Gastroesophageal sphincter (tissue), 4 donors: ENCODE data around the gene STRN4. TPM values are rescaled to one million over a fixed set of nuclear protein-coding genes. Genes with fewer than 3 reads are reported as not detected.

Experiments
- ATAC-seq: fragments of 150-250 bp; one replicate; pipeline ENCODE4 v1.9.1; 2016; ENCODE audit warnings: mild to moderate bottlenecking, moderate library complexity
- H3K27ac ChIP-seq, 4 donors: fragments of 200-600 bp; sonication (generic) in 3 of 4; 1 replicate in 3 of 4; 2 replicates in 1 of 4; pipeline ENCODE4 v1.5.1; 2016 to 2019
- H3K27me3 ChIP-seq: fragments of 200-600 bp; sonication (generic); one replicate; pipeline ENCODE4 v1.5.1; 2019
- H3K36me3 ChIP-seq, 2 donors: fragments of 200-600 bp; sonication (generic); one replicate each; pipeline ENCODE4 v1.5.1; 2019; ENCODE audit warnings: control low read depth in 1 of 2
- H3K4me1 ChIP-seq, 3 donors: fragments of 200-600 bp; sonication (generic); 1 replicate in 2 of 3; 2 replicates in 1 of 3; pipeline ENCODE4 v1.5.1; 2016 to 2019; ENCODE audit warnings: control low read depth in 2 of 3
- H3K4me3 ChIP-seq, 2 donors: fragments of 200-600 bp; sonication (generic); one replicate each; pipeline ENCODE4 v1.5.1; 2019; ENCODE audit warnings: mild to moderate bottlenecking in 1 of 2, moderate library complexity in 1 of 2
- H3K9me3 ChIP-seq, 3 donors: fragments of 200-600 bp; sonication (generic); one replicate each; pipeline ENCODE4 v1.5.1; 2017 to 2019; ENCODE audit warnings: control low read depth in 2 of 3
- EP300 ChIP-seq: sonication (generic); formaldehyde crosslinking; IDR thresholded peaks from one replicate; pipeline ENCODE4 v1.6.1; 2017; ENCODE audit warnings: antibody characterized with exemption, mild to moderate bottlenecking
- POLR2A ChIP-seq, 2 donors: fragments of 450-650 bp; IDR thresholded peaks; one replicate each; pipeline ENCODE4 v1.6.1; 2017; ENCODE audit warnings: antibody characterized with exemption in 2 of 2, mild to moderate bottlenecking in 2 of 2, moderate library complexity in 1 of 2
- POLR2AphosphoS5 ChIP-seq: sonication (generic); formaldehyde crosslinking; IDR thresholded peaks from one replicate; pipeline ENCODE4 v1.6.1; 2017; ENCODE audit warnings: antibody characterized with exemption
- WGBS, 2 donors: methylation state at CpG; one replicate each; pipeline ENCODE4 v1.1.5; 2018; ENCODE audit warnings: low coverage in 1 of 2; 5-methylcytosine and 5-hydroxymethylcytosine counted together
- total RNA-seq, 4 donors: library from RNA; depleted of rRNA; stranded (reverse); fragments of >200 nt; gene quantifications; one replicate each; pipeline ENCODE4 v1.1.0, GENCODE V29; 2016
- TF ChIP-seq, protein P1 (sequence below), 4 experiments: fragments of 200-600 bp in 2 of 4; fragments of 450-650 bp in 2 of 4; sonication (generic) in 1 of 4; IDR thresholded peaks; one replicate each; pipeline ENCODE4 v1.5.1; 2017 to 2019; ENCODE audit warnings: antibody characterized with exemption in 4 of 4, mild to moderate bottlenecking in 2 of 4, moderate library complexity in 2 of 4

STRN4 gene
- total RNA-seq, 4 donors from 2014 or later = 64.6 to 109 (median 90.4) TPM

DNA sequence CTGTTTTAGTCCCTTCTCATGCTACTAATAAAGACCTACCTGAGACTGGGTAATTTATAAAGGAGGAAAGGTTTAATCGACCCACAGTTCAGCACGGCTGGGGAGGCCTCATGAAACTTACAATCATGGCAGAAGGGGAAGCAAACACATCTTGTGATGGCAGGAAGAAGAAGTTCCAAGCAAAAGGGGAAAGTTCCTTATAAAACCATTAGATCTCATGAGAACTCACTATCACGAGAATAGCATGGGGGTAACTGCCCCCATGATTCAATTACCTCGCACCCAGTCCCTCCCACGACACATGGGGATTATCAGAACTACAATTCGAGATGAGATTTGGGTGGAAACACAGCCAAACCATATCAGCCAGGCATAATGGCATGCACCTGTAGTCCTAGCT lies 13.0 kb upstream of the STRN4 start:
- Histone ChIP-seq H3K27ac (peak overlapping the region in 3 of 4 donors; percentile 47 to 81 (median 64)), H3K4me1 (peaks cover 0 to 56% (median 15%) of the 10 kb centered on the region in 3 donors), H3K27me3 (no peaks in the 10 kb centered on the region), H3K36me3 (peaks cover 0 to 20% of the 10 kb centered on the region in 2 donors), H3K9me3 (no peaks in the 10 kb centered on the region), H3K4me3 (no peak overlapping the region)
- WGBS, 2 donors = 74 to 77% methylated on average over 5 to 6 of the region's 6 CpGs
- no peak for ATAC-seq
- TF ChIP-seq POLR2A (IDR thresholded peaks at IDR 0.05) = no peak
- no peak for TF ChIP-seq EP300
- no peak for TF ChIP-seq POLR2AphosphoS5
- TF ChIP-seq, protein P1, sequence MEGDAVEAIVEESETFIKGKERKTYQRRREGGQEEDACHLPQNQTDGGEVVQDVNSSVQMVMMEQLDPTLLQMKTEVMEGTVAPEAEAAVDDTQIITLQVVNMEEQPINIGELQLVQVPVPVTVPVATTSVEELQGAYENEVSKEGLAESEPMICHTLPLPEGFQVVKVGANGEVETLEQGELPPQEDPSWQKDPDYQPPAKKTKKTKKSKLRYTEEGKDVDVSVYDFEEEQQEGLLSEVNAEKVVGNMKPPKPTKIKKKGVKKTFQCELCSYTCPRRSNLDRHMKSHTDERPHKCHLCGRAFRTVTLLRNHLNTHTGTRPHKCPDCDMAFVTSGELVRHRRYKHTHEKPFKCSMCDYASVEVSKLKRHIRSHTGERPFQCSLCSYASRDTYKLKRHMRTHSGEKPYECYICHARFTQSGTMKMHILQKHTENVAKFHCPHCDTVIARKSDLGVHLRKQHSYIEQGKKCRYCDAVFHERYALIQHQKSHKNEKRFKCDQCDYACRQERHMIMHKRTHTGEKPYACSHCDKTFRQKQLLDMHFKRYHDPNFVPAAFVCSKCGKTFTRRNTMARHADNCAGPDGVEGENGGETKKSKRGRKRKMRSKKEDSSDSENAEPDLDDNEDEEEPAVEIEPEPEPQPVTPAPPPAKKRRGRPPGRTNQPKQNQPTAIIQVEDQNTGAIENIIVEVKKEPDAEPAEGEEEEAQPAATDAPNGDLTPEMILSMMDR (IDR thresholded peaks at IDR 0.05) = no peak

DNA sequence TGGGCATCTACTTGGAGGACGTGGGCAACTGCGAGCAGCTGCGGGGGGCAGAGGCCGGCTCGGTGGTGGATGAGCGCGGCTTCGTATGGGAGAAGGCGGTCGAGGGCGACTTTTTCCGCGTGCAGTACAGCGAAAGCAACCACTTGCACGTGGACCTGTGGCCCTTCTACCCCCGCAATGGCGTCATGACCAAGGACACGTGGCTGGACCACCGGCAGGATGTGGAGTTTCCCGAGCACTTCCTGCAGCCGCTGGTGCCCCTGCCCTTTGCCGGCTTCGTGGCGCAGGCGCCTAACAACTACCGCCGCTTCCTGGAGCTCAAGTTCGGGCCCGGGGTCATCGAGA lies 10.3 kb upstream of the STRN4 start:
- ATAC-seq = no peak
- H3K4me1 ChIP-seq = peaks cover 0 to 60% (median 15%) of the 10 kb centered on the region in 3 donors
- TF ChIP-seq EP300 (no peak), POLR2A (IDR thresholded peaks at IDR 0.05) (no peak), POLR2AphosphoS5 (no peak)
- TF ChIP-seq, protein P1 (IDR thresholded peaks at IDR 0.05) = no peak
- H3K27me3 ChIP-seq = no peaks in the 10 kb centered on the region
- 89% methylated on average over 9 of the region's 30 CpGs; no CpG with 5 or more reads in 1 of the 2 donors for WGBS, 2 donors
- no peak overlapping the region for H3K27ac ChIP-seq
- no peaks in the 10 kb centered on the region for H3K9me3 ChIP-seq
- peaks cover 0 to 35% of the 10 kb centered on the region in 2 donors for H3K36me3 ChIP-seq
- no peak overlapping the region for H3K4me3 ChIP-seq

DNA sequence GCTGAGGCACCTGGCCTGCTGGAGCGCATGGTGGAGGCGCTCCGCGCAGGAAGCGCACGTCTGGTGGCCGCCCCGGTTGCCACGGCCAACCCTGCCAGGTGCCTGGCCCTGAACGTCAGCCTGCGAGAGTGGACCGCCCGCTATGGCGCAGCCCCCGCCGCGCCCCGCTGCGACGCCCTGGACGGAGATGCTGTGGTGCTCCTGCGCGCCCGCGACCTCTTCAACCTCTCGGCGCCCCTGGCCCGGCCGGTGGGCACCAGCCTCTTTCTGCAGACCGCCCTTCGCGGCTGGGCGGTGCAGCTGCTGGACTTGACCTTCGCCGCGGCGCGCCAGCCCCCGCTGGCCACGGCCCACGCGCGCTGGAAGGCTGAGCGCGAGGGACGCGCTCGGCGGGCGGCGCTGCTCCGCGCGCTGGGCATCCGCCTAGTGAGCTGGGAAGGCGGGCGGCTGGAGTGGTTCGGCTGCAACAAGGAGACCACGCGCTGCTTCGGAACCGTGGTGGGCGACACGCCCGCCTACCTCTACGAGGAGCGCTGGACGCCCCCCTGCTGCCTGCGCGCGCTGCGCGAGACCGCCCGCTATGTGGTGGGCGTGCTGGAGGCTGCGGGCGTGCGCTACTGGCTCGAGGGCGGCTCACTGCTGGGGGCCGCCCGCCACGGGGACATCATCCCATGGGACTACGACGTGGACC lies 9.7 kb upstream of the STRN4 start:
- no peak for ATAC-seq
- Histone ChIP-seq H3K27me3 (no peaks in the 10 kb centered on the region), H3K36me3 (peaks cover 0 to 38% of the 10 kb centered on the region in 2 donors), H3K4me3 (no peak overlapping the region), H3K9me3 (no peaks in the 10 kb centered on the region), H3K27ac (peak overlapping the region in 3 of 4 donors; percentile 60 to 69 (median 68)), H3K4me1 (peaks cover 0 to 55% (median 13%) of the 10 kb centered on the region in 3 donors)
- WGBS, 2 donors = 92% methylated on average over 17 of the region's 86 CpGs; no CpG with 5 or more reads in 1 of the 2 donors
- no peak for TF ChIP-seq POLR2AphosphoS5
- TF ChIP-seq, protein P1 (IDR thresholded peaks at IDR 0.05) = no peak
- no peak for TF ChIP-seq EP300
- no peak for TF ChIP-seq POLR2A (IDR thresholded peaks at IDR 0.05)

DNA sequence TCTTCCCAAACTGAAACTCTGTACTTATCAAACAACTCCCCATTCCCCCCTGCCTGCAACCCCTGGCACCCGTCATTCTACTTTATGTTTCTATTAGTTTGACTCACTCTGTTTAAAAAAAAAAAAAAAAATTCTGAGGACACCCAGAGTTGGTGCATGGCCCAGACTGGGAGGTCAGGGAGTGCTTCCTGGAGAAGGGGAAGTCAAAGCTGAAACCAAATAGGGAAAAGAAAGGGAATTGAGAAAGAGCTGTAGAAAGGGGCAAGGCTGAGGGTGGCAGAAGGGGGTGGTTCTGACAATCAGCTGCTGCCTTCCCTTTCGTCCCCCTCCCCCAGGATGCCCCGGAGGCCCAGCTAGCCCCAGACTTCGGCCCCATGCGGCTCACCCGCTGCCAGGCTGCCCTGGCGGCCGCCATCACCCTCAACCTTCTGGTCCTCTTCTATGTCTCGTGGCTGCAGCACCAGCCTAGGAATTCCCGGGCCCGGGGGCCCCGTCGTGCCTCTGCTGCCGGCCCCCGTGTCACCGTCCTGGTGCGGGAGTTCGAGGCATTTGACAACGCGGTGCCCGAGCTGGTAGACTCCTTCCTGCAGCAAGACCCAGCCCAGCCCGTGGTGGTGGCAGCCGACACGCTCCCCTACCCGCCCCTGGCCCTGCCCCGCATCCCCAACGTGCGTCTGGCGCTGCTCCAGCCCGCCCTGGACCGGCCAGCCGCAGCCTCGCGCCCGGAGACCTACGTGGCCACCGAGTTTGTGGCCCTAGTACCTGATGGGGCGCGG lies 9.0 kb upstream of the STRN4 start:
- Histone ChIP-seq H3K4me3 (no peak overlapping the region), H3K27ac (peak overlapping the region in 3 of 4 donors; percentile 60 to 69 (median 68)), H3K36me3 (peaks cover 0 to 45% of the 10 kb centered on the region in 2 donors), H3K4me1 (peaks cover 0 to 48% (median 7%) of the 10 kb centered on the region in 3 donors), H3K9me3 (no peaks in the 10 kb centered on the region), H3K27me3 (no peaks in the 10 kb centered on the region)
- ATAC-seq = no peak
- TF ChIP-seq, protein P1 (IDR thresholded peaks at IDR 0.05) = no peak
- no peak for TF ChIP-seq POLR2A (IDR thresholded peaks at IDR 0.05)
- TF ChIP-seq EP300 = no peak
- TF ChIP-seq POLR2AphosphoS5 = no peak
- 46% methylated on average over 7 of the region's 39 CpGs; no CpG with 5 or more reads in 1 of the 2 donors for WGBS, 2 donors
